RWPE2 (cell line): ENCODE data around the gene DEPDC5.

Experiments used
- ATAC-seq: fragments of 200-7000 bp; cut with Tn5 transposase; 3 replicates; pipeline ENCODE4 v1.9.1; 2021; ENCODE audit warnings: low read depth
- DNase-seq: peaks from one replicate; pipeline ENCODE4 v3.0.0-alpha.2; 2020; ENCODE audit warnings: low spot score
- H3K27ac ChIP-seq: fragments of 450-650 bp; 2 replicates; pipeline ENCODE4 v1.5.1; 2017; ENCODE audit warnings: mild to moderate bottlenecking; ENCODE audit not compliant: poor library complexity, severe bottlenecking
- H3K27me3 ChIP-seq: fragments of 250-450 bp; sonication (Bioruptor Pico); 2 replicates; pipeline ENCODE4 v1.5.1; 2021; ENCODE audit warnings: mild to moderate bottlenecking, moderate library complexity; ENCODE audit not compliant: insufficient read depth, poor library complexity, severe bottlenecking
- H3K36me3 ChIP-seq: fragments of 250-450 bp; sonication (Bioruptor Pico); 2 replicates; pipeline ENCODE4 v1.5.1; 2020; ENCODE audit warnings: low read depth, mild to moderate bottlenecking, moderate library complexity
- H3K4me1 ChIP-seq: fragments of 250-450 bp; sonication (Bioruptor Pico); 2 replicates; pipeline ENCODE4 v1.5.1; 2021; ENCODE audit warnings: mild to moderate bottlenecking, moderate library complexity; ENCODE audit not compliant: insufficient read depth, poor library complexity, severe bottlenecking
- H3K4me3 ChIP-seq: fragments of 250-450 bp; sonication (Bioruptor Pico); 2 replicates; pipeline ENCODE4 v1.5.1; 2021; ENCODE audit warnings: mild to moderate bottlenecking, moderate library complexity; ENCODE audit not compliant: severe bottlenecking
- H3K9me3 ChIP-seq: fragments of 250-450 bp; sonication (Bioruptor Pico); 2 replicates; pipeline ENCODE4 v1.5.1; 2021; ENCODE audit warnings: mild to moderate bottlenecking, moderate library complexity; ENCODE audit not compliant: severe bottlenecking
- CTCF ChIP-seq: fragments of 450-650 bp; IDR thresholded peaks from one replicate; pipeline ENCODE4 v1.5.1; 2017; ENCODE audit warnings: mild to moderate bottlenecking, moderate library complexity; ENCODE audit not compliant: poor library complexity, severe bottlenecking

Gene DEPDC5

GRCh38 chr22:31829505-31829904 lies 75.7 kb downstream of the DEPDC5 start:
- peak overlapping the region; percentile 76 for H3K27ac ChIP-seq
- H3K4me3 ChIP-seq, result no peak overlapping the region
- ATAC-seq (peak; percentile 99), DNase-seq (peak; percentile 73)
- peaks cover 24% of the 10 kb centered on the region for H3K36me3 ChIP-seq
- no peak for TF ChIP-seq CTCF
- no peaks in the 10 kb centered on the region for H3K9me3 ChIP-seq
- no peaks in the 10 kb centered on the region for H3K27me3 ChIP-seq
- H3K4me1 ChIP-seq, result peaks cover 16% of the 10 kb centered on the region

- Histone ChIP-seq H3K36me3 (peaks cover 25% of the 10 kb centered on the region), H3K9me3 (no peaks in the 10 kb centered on the region), H3K27ac (peak overlapping the region; percentile 76), H3K4me3 (no peak overlapping the region), H3K27me3 (no peaks in the 10 kb centered on the region), H3K4me1 (peaks cover 16% of the 10 kb centered on the region)
- ATAC-seq, result no peak
- DNase-seq, result no peak
- TF ChIP-seq CTCF, result no peak
These were observed 76.9 kb downstream of the DEPDC5 start for GRCh38 chr22:31830721-31831070.

- no peak overlapping the region for H3K4me3 ChIP-seq
- H3K27ac ChIP-seq, result no peak overlapping the region
- no peak for ATAC-seq
- peaks cover 19% of the 10 kb centered on the region for H3K36me3 ChIP-seq
- TF ChIP-seq CTCF, result no peak
- DNase-seq, result no peak
- H3K9me3 ChIP-seq, result no peaks in the 10 kb centered on the region
- peaks cover 20% of the 10 kb centered on the region for H3K4me1 ChIP-seq
- no peaks in the 10 kb centered on the region for H3K27me3 ChIP-seq
These were observed 80.1 kb downstream of the DEPDC5 start for GRCh38 chr22:31833930-31834329.

- H3K27ac ChIP-seq, result no peak overlapping the region
- no peaks in the 10 kb centered on the region for H3K27me3 ChIP-seq
- peaks cover 12% of the 10 kb centered on the region for H3K4me1 ChIP-seq
- peaks cover 24% of the 10 kb centered on the region for H3K36me3 ChIP-seq
- ATAC-seq (no peak), DNase-seq (no peak)
- no peaks in the 10 kb centered on the region for H3K9me3 ChIP-seq
- H3K4me3 ChIP-seq, result no peak overlapping the region
- TF ChIP-seq CTCF, result no peak
These were observed 82.2 kb downstream of the DEPDC5 start for GRCh38 chr22:31836010-31836409.

- no peak for DNase-seq
- Histone ChIP-seq H3K27me3 (no peaks in the 10 kb centered on the region), H3K36me3 (peaks cover 11% of the 10 kb centered on the region)
These were observed 85.1 kb downstream of the DEPDC5 start for GRCh38 chr22:31838917-31839316.

More at GRCh38 chr22:31838917-31839316, 85.1 kb downstream of the DEPDC5 start:
- Histone ChIP-seq H3K4me3 (no peak overlapping the region), H3K4me1 (peaks cover 12% of the 10 kb centered on the region), H3K9me3 (no peaks in the 10 kb centered on the region), H3K27ac (peak overlapping the region; percentile 47)
- no peak for TF ChIP-seq CTCF
- ATAC-seq, result peak; percentile 100
